ENCODE measurements around the gene SMR3A. TPM values are rescaled to one million over a fixed set of nuclear protein-coding genes. Genes with fewer than 3 reads are reported as not detected.

SMR3A gene
- not detected for total RNA-seq

DNA sequence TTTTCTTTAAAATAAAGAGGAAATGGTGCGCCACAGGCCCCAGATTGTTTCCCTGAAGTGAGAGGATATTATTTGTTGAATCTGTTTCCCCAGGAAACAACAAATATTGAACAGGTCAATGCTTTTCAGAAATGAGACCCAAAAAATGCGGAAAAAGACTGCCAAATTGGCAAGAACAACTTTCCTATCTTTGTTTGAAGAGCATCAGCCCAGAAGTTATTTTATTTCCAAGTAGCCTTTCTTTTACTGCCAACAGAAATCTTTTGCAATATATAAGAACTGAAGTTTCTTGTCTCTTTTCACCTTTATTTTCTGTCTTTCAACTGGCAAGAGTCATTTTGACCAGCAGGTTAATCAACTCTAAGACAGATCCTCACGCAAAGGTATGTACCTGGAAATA is at the start of gene SMR3A:
Gene SMR3A (plus strand): TSS at position 301 of the 400 bp plus-strand sequence. CDS start 1,356 bp downstream, outside the sequence.
- H3K9me3 Mint-ChIP-seq (ENCODE audit: insufficient read depth) = no peaks in the 10 kb centered on the region
- H3K27ac Mint-ChIP-seq = no peak within 1 kb of the TSS
- CTCF ChIA-PET = no interaction called here
- no peak within 1 kb of the TSS for H3K4me3 Mint-ChIP-seq
- ATAC-seq (no peak), DNase-seq (no peak)
- no peaks in the 10 kb centered on the region for H3K27me3 Mint-ChIP-seq (ENCODE audit: low read depth)
- no peaks in the 10 kb centered on the region for H3K4me1 Mint-ChIP-seq (ENCODE audit: low read depth)
- H3K36me3 Mint-ChIP-seq (ENCODE audit: low read depth) = no peaks in the 10 kb centered on the region
- POLR2A ChIA-PET = no interaction called here

DNA sequence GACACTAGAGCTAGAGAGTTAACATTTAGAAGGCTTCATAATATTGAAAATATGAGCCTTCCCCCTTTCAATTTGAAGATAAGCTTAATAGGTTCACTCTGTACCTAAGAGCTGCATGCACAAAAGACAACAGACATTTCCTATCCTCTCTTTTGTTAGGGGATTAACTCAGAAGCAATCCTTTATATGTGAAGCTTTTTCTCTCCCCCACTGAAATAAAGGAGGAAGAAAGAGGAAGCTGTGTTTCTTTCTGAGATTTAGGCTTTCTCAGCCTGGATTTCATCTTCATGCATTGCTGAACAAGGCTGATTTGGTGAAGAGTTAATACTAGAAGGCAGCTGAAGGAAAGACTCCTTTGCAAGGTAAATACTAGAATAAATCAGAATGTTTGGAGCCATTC is 46.8 kb upstream of the SMR3A start:
- Mint-ChIP-seq H3K9me3 (ENCODE audit: insufficient read depth) (no peaks in the 10 kb centered on the region), H3K4me3 (no peak overlapping the region), H3K27me3 (ENCODE audit: low read depth) (no peaks in the 10 kb centered on the region), H3K27ac (no peak overlapping the region), H3K4me1 (ENCODE audit: low read depth) (no peaks in the 10 kb centered on the region), H3K36me3 (ENCODE audit: low read depth) (no peaks in the 10 kb centered on the region)
- ChIA-PET CTCF (no interaction called here), POLR2A (no interaction called here)
- DNase-seq (no peak), ATAC-seq (no peak)

DNA sequence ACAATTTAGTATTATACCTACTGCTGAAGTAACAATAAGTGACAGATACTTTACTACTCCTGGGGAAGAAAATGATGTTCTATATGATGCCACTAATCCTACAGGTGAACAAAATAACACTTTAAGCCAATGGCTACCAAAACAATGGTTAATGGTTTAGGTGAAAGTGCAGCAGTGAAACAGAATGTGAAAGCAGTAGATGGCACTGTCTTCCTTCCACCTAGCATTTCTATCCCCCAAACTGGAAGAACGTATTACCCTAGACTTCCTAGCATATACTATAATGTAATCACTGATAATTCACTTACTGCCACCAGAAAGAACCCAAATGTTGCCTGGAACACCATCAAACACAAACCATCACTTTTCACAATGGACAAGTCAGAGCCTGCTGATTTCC is 44.6 kb upstream of the SMR3A start:
- ChIA-PET CTCF (no interaction called here), POLR2A (no interaction called here)
- no peaks in the 10 kb centered on the region for H3K9me3 Mint-ChIP-seq (ENCODE audit: insufficient read depth)
- DNase-seq = no peak
- no peaks in the 10 kb centered on the region for H3K27me3 Mint-ChIP-seq (ENCODE audit: low read depth)
- no peaks in the 10 kb centered on the region for H3K36me3 Mint-ChIP-seq (ENCODE audit: low read depth)
- H3K27ac Mint-ChIP-seq = no peak overlapping the region
- no peak overlapping the region for H3K4me3 Mint-ChIP-seq
- H3K4me1 Mint-ChIP-seq (ENCODE audit: low read depth) = no peaks in the 10 kb centered on the region
- no peak for ATAC-seq

DNA sequence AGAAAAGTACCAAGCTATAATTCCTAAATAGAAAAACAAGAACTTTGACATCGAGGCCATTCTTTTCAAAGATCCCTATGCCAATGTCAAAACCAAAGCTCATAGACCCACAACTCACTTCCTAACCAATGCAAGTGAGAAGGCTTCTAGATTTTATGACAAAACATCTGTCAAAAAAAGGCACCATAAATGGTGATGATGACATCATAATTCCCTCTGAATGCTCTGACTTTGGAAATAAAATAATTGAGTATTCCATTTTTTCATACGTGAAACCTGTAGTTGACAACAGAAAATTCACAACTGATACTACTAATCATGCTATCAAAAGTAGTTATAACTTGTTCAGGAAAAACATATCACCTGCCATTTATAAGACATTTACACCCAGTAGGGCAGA is 34.5 kb upstream of the SMR3A start:
- H3K4me3 Mint-ChIP-seq = no peak overlapping the region
- ChIA-PET CTCF (no interaction called here), POLR2A (no interaction called here)
- ATAC-seq = no peak
- DNase-seq = no peak
- H3K27me3 Mint-ChIP-seq (ENCODE audit: low read depth) = no peaks in the 10 kb centered on the region
- no peaks in the 10 kb centered on the region for H3K4me1 Mint-ChIP-seq (ENCODE audit: low read depth)
- no peak overlapping the region for H3K27ac Mint-ChIP-seq
- no peaks in the 10 kb centered on the region for H3K9me3 Mint-ChIP-seq (ENCODE audit: insufficient read depth)
- no peaks in the 10 kb centered on the region for H3K36me3 Mint-ChIP-seq (ENCODE audit: low read depth)

DNA sequence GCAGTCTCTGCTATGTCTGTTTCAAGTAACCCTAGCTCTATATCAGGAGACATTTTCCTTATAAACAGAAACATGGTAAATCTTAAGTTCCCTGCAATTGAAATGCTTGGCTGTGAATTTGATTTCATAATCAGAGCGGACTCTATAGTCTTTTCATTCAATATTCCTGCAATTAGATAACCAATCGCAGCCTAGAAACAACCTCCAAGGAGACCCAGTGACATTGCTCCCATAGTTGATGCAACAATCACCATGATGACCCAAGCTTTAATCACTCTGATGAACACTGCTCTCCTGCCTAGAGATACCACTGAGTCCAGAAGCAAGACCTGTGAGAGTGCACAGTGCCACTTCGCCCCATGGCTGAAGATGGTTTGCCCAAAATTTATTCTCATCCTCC is 25.9 kb upstream of the SMR3A start, which contains the start of gene CABS1:
Gene CABS1 (plus strand): TSS at position 301 of the 400 bp plus-strand sequence. CDS start 59 bp downstream, at position 360.
- Mint-ChIP-seq H3K27ac (no peak within 1 kb of the TSS), H3K4me3 (no peak within 1 kb of the TSS), H3K4me1 (ENCODE audit: low read depth) (no peaks in the 10 kb centered on the region), H3K27me3 (ENCODE audit: low read depth) (no peaks in the 10 kb centered on the region), H3K9me3 (ENCODE audit: insufficient read depth) (no peaks in the 10 kb centered on the region), H3K36me3 (ENCODE audit: low read depth) (no peaks in the 10 kb centered on the region)
- ATAC-seq (no peak), DNase-seq (no peak)
- ChIA-PET CTCF (interaction anchor here (1.4 kb wide), 1 partner anchor 11 kb away, joined by 3 read pairs; no protein-coding TSS in a partner anchor), POLR2A (no interaction called here)

DNA sequence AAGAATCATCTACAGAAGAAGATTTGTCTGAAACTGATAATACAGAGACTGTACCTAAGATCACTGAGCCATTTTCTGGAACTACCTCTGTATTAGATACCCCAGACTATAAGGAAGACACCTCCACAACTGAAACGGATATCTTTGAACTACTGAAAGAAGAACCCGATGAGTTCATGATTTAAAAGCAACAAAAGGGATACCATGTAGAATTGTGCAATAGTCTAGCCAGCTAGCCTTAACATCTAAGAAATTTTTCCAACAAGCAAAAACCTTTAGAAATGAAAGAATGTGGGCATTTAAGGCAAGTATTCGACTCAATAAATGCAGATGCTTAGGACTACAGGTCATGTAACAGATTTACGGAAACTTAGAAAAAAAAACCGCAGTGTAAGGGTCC is 24.5 kb upstream of the SMR3A start:
- H3K4me1 Mint-ChIP-seq (ENCODE audit: low read depth) = no peaks in the 10 kb centered on the region
- ATAC-seq = no peak
- ChIA-PET POLR2A (no interaction called here), CTCF (no interaction called here)
- no peaks in the 10 kb centered on the region for H3K9me3 Mint-ChIP-seq (ENCODE audit: insufficient read depth)
- H3K27ac Mint-ChIP-seq = no peak overlapping the region
- no peak overlapping the region for H3K4me3 Mint-ChIP-seq
- H3K36me3 Mint-ChIP-seq (ENCODE audit: low read depth) = no peaks in the 10 kb centered on the region
- H3K27me3 Mint-ChIP-seq (ENCODE audit: low read depth) = no peaks in the 10 kb centered on the region
- DNase-seq = no peak

DNA sequence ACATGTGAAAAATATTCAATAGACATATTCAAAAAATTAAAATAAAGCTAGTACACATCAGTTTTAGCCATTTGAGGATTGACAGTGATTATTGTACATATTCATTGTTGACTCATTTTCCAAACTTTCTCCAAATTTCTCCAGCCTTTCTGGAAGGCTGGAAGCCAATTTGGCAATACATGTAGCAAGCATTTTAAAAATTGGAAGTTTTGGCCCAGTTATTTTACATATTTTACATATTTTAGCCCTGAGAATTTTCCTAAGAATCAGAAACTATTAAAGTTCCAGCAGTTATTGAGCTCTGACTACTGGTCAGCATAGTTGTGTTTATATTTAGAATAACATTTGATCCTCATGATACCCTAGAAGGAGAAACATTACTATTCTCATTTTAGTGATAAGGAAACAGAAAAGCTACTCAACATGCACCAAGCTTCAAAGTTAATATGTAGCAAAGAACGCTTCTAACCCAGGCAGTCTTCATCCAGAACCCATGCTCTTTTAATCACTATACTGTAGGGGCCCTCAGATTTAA is 22.6 kb upstream of the SMR3A start:
- CTCF ChIA-PET = no interaction called here
- POLR2A ChIA-PET = no interaction called here
- H3K27ac Mint-ChIP-seq = no peak overlapping the region
- H3K9me3 Mint-ChIP-seq (ENCODE audit: insufficient read depth) = no peaks in the 10 kb centered on the region
- ATAC-seq (no peak), DNase-seq (no peak)
- H3K27me3 Mint-ChIP-seq (ENCODE audit: low read depth) = no peaks in the 10 kb centered on the region
- no peaks in the 10 kb centered on the region for H3K4me1 Mint-ChIP-seq (ENCODE audit: low read depth)
- no peaks in the 10 kb centered on the region for H3K36me3 Mint-ChIP-seq (ENCODE audit: low read depth)
- H3K4me3 Mint-ChIP-seq = no peak overlapping the region

DNA sequence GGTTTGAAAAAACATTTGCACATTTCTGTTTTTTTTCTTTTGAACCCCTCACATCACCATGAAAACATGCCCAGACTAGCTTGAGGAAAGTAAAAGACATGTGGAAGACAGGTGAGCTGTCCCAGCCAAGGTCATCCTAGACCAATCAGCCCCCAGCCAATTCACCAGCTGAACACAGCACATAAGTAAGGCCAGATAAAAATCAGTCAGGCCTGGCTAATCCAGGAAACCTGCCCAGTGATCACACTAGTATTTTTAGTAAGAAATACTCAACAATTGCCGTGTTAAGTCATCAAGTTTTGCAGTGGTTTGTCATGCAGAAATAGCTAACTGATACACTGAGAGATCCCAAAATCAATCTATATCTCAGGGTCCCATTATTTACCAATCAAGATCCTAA is 4.4 kb upstream of the SMR3A start:
- H3K27ac Mint-ChIP-seq = no peak overlapping the region
- POLR2A ChIA-PET = no interaction called here
- H3K4me1 Mint-ChIP-seq (ENCODE audit: low read depth) = no peaks in the 10 kb centered on the region
- no peak for DNase-seq
- no peaks in the 10 kb centered on the region for H3K36me3 Mint-ChIP-seq (ENCODE audit: low read depth)
- H3K9me3 Mint-ChIP-seq (ENCODE audit: insufficient read depth) = no peaks in the 10 kb centered on the region
- ATAC-seq = no peak
- CTCF ChIA-PET = no interaction called here
- H3K27me3 Mint-ChIP-seq (ENCODE audit: low read depth) = no peaks in the 10 kb centered on the region
- no peak overlapping the region for H3K4me3 Mint-ChIP-seq

DNA sequence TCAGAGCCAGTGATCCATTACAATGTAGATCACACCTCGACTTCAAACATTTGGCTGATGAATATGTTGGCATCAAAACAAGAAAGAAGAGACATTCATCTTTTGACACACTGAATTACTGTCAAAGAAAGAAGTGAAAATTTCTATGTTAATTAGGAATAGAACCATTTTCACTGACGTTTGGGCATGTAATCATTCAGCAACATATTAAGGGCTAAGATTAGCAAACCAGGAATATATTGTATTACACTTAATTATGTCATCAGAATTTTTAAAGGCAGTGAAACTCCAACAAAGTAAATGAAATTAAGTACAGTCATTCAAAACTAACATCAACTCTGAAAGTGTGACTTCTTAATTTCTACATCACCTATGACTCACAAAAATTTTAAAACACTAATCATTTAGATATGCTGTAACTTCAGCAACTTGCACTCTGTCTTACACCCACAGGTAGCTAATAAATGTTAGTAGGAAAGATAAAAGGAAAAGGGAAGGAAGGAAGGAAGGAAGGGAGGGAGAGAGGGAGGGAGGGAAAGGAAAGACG is 1.4 kb upstream of the SMR3A start:
- ATAC-seq (no peak), DNase-seq (no peak)
- H3K4me1 Mint-ChIP-seq (ENCODE audit: low read depth) = no peaks in the 10 kb centered on the region
- no peaks in the 10 kb centered on the region for H3K9me3 Mint-ChIP-seq (ENCODE audit: insufficient read depth)
- no peaks in the 10 kb centered on the region for H3K36me3 Mint-ChIP-seq (ENCODE audit: low read depth)
- no peak overlapping the region for H3K27ac Mint-ChIP-seq
- CTCF ChIA-PET = no interaction called here
- POLR2A ChIA-PET = no interaction called here
- no peak overlapping the region for H3K4me3 Mint-ChIP-seq
- H3K27me3 Mint-ChIP-seq (ENCODE audit: low read depth) = no peaks in the 10 kb centered on the region

DNA sequence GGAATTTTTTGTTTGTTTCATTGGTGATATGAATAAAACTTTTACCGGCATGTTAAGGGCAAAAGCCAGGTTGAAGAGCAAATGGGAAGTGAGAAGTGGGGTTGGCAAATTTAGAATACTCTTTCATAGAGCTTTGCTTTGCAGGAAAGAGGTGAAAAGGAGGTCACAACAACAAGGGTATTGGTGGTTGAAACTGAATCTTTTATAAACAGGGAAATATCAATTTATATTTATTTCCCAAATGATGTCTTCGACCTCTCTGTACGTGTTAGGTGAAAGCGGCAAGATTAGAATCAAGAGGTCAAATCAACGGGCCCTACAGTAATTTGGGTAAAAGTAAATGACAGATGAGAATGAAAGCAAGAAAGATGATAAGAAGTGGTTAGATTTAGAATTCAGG is 3.4 kb downstream of the SMR3A start:
- POLR2A ChIA-PET = no interaction called here
- DNase-seq = no peak
- no peak for ATAC-seq
- no peaks in the 10 kb centered on the region for H3K27me3 Mint-ChIP-seq (ENCODE audit: low read depth)
- H3K4me3 Mint-ChIP-seq = no peak overlapping the region
- CTCF ChIA-PET = no interaction called here
- no peak overlapping the region for H3K27ac Mint-ChIP-seq
- no peaks in the 10 kb centered on the region for H3K9me3 Mint-ChIP-seq (ENCODE audit: insufficient read depth)
- no peaks in the 10 kb centered on the region for H3K4me1 Mint-ChIP-seq (ENCODE audit: low read depth)
- no peaks in the 10 kb centered on the region for H3K36me3 Mint-ChIP-seq (ENCODE audit: low read depth)

DNA sequence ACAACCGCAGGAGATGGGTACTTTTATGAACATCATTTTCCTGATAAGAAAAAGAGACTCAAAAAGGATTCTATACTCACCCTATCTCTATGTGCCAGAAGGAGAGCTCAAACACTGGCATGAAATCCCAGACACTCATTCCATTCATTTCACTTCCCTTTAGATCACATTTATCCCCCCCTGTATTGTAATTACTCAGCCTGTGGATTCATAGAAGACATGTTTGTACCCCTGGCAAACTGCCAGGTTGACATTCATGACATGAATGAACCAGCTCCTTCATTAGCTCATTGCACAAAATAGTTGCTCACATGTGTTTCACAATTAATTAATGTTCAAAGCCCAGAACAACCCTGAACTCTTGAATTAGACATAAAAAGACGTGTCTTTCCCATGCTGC is 4.9 kb downstream of the SMR3A start:
- no peak overlapping the region for H3K4me3 Mint-ChIP-seq
- POLR2A ChIA-PET = no interaction called here

DNA sequence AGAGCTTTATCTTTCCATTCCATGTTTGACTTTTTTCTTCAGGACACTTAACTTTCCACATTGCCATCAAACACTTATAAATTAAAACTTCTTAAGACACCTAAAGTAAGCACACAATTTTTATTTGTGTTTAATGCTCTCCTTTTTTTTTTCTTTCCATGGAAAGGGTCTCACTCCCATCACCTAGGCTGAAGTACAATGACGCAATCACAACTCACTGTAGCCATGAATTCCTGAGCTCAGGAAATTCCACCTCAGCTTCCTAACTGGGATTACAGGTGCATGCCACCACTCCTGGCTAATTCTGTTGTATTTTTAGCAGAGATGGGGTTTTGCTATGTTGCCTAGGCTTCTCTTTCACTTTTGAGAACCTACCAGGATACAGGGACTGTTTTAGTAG is 7.3 kb downstream of the SMR3A start:
- H3K27ac Mint-ChIP-seq = no peak overlapping the region
- POLR2A ChIA-PET = no interaction called here
- no peaks in the 10 kb centered on the region for H3K4me1 Mint-ChIP-seq (ENCODE audit: low read depth)
- H3K27me3 Mint-ChIP-seq (ENCODE audit: low read depth) = no peaks in the 10 kb centered on the region
- H3K4me3 Mint-ChIP-seq = no peak overlapping the region
- CTCF ChIA-PET = no interaction called here
- no peaks in the 10 kb centered on the region for H3K36me3 Mint-ChIP-seq (ENCODE audit: low read depth)
- no peaks in the 10 kb centered on the region for H3K9me3 Mint-ChIP-seq (ENCODE audit: insufficient read depth)
- no peak for DNase-seq
- ATAC-seq = no peak

More for the DNA sequence above, 4.9 kb downstream of the SMR3A start:
- DNase-seq (no peak), ATAC-seq (no peak)
- H3K4me1 Mint-ChIP-seq (ENCODE audit: low read depth) = no peaks in the 10 kb centered on the region
- no peaks in the 10 kb centered on the region for H3K36me3 Mint-ChIP-seq (ENCODE audit: low read depth)
- H3K9me3 Mint-ChIP-seq (ENCODE audit: insufficient read depth) = no peaks in the 10 kb centered on the region
- H3K27me3 Mint-ChIP-seq (ENCODE audit: low read depth) = no peaks in the 10 kb centered on the region
- no peak overlapping the region for H3K27ac Mint-ChIP-seq
- CTCF ChIA-PET = no interaction called here

DNA sequence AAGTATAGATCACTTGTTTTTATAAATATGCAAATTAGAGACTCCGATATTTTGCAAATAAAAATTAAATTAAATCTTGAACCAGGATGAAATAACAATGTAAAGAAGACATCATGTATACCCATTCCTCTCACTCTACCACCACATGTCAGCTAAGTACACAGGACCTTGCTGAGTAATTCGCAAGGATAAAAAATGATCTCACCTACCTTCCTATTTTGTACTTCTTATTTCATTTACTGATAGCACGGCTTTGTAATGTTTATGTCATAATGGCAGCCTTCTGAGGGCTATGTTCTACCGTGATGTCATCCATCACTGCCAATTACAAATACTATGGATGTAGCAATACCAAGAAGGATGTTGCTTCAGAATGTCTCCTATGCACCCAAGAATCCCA is 11.4 kb downstream of the SMR3A start:
- no peak overlapping the region for H3K27ac Mint-ChIP-seq
- H3K9me3 Mint-ChIP-seq (ENCODE audit: insufficient read depth) = peaks cover 4% of the 10 kb centered on the region
- no peak overlapping the region for H3K4me3 Mint-ChIP-seq
- ChIA-PET POLR2A (no interaction called here), CTCF (no interaction called here)
- no peaks in the 10 kb centered on the region for H3K27me3 Mint-ChIP-seq (ENCODE audit: low read depth)
- H3K36me3 Mint-ChIP-seq (ENCODE audit: low read depth) = no peaks in the 10 kb centered on the region
- ATAC-seq (no peak), DNase-seq (no peak)
- H3K4me1 Mint-ChIP-seq (ENCODE audit: low read depth) = no peaks in the 10 kb centered on the region
